ENCODE results near the gene ODC1. TPM values are rescaled to one million over a fixed set of nuclear protein-coding genes. Genes with fewer than 3 reads are reported as not detected.

The ODC1 gene
- total and polyA plus RNA-seq, 2 experiments from 2014 or later: 23.3 to 70.3 TPM

DNA sequence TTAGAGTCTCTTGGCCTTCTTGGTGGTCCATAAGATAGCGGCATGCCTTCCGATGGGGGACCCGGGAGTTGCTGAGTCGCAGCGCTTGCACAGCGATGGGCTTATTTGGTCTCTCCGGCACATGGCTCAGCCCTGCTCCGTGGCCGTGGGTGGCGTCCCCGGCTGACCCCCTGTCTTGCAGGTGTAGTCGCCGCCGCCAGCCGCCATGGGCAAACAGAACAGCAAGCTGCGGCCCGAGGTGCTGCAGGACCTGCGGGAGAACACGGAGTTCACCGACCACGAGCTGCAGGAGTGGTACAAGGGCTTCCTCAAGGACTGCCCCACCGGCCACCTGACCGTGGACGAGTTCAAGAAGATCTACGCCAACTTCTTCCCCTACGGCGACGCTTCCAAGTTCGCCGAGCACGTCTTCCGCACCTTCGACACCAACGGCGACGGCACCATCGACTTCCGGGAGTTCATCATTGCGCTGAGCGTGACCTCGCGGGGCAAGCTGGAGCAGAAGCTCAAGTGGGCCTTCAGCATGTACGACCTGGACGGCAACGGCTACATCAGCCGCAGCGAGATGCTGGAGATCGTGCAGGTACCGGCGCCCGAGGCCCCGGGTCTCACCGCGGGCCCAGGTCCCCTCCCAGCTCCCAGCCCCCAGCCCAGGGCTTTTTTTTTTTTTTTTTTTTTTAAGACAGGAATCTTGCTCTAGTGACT, 28.4 kb downstream of the ODC1 start:
- Histone ChIP-seq H3K79me2 (replicated peaks; ENCODE audit: insufficient read depth) (no peaks in the 10 kb centered on the region), H3K9me2 (ENCODE audit: insufficient read depth) (no peaks in the 10 kb centered on the region), H3K4me1 (ENCODE audit: insufficient read depth) (no peaks in the 10 kb centered on the region), H4K20me1 (replicated peaks; ENCODE audit: insufficient read depth) (no peaks in the 10 kb centered on the region), H3K4me2 (no peak overlapping the region), H3F3A (replicated peaks; ENCODE audit: low read depth) (no peaks in the 10 kb centered on the region), H3K36me3 (ENCODE audit: insufficient read depth) (no peaks in the 10 kb centered on the region), H3K4me3 (no peak overlapping the region), H3K27me3 (ENCODE audit: insufficient read depth) (no peaks in the 10 kb centered on the region), H2AFZ (no peak overlapping the region), H3K27ac (ENCODE audit: low read depth) (no peak overlapping the region)
- H3K4me3 Mint-ChIP-seq: no peak overlapping the region
- DNase-seq (ENCODE audit: low spot score): no peak
- H3K4me1 Mint-ChIP-seq: no peaks in the 10 kb centered on the region
- no peaks in the 10 kb centered on the region for H3K36me3 Mint-ChIP-seq (ENCODE audit: low read depth)
- no peaks in the 10 kb centered on the region for H3K9me3 Mint-ChIP-seq
- ATAC-seq: no peak
- peaks cover 2% of the 10 kb centered on the region for H3K27me3 Mint-ChIP-seq (ENCODE audit: insufficient read depth, low read depth, poor library complexity)
- no peak overlapping the region for H3K27ac Mint-ChIP-seq
- TF ChIP-seq EZH2phosphoT487 (IDR thresholded peaks at IDR 0.05; ENCODE audit: unreplicated experiment) (no peak), JUNB (IDR thresholded peaks at IDR 0.05; ENCODE audit: unreplicated experiment) (no peak), EZH2 (IDR thresholded peaks at IDR 0.05; ENCODE audit: low read depth, unreplicated experiment) (no peak)

DNA sequence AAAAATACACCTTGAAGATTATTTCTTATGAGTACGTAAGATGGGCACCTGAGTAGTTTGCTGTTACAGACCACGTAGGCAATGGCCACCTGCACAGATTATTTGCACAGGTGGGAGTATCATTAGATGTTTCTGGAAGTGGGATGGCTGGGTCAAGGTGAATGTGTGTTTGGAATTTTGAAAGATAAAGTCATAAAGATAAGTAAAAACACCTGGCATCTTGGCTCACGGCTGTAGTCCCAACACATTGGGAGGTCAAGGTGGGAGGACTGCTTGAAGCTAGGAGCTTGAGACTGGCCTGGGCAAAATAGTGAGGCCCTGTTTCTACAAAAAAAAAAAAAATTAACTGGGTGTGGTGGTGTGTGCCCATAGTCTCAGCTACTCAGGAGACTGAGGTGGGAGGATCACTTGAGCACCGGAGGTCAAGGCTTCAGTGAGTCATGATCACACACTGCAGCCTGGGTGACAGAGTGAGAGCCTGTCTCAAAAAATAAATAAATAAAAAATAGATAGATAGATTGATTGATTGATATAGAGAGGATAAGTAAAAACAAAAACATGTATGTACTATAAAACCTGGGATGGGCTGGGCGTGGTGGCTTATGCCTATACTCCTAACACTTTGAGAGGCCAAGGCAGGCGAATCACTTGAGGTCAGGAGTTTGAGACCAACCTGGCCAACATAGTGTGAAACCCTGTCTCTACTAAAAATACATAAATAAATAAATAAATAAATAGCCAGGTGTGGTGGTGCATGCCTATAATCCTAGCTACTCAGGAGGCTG, 30.4 kb downstream of the ODC1 start:
- Histone ChIP-seq H3K79me2 (replicated peaks; ENCODE audit: insufficient read depth) (no peaks in the 10 kb centered on the region), H3K4me2 (no peak overlapping the region), H4K20me1 (replicated peaks; ENCODE audit: insufficient read depth) (no peaks in the 10 kb centered on the region), H3K36me3 (ENCODE audit: insufficient read depth) (no peaks in the 10 kb centered on the region), H3K4me3 (no peak overlapping the region), H3K4me1 (ENCODE audit: insufficient read depth) (no peaks in the 10 kb centered on the region), H2AFZ (no peak overlapping the region), H3K27me3 (ENCODE audit: insufficient read depth) (no peaks in the 10 kb centered on the region), H3K27ac (ENCODE audit: low read depth) (no peak overlapping the region), H3K9me2 (ENCODE audit: insufficient read depth) (no peaks in the 10 kb centered on the region), H3F3A (replicated peaks; ENCODE audit: low read depth) (no peaks in the 10 kb centered on the region)
- Mint-ChIP-seq H3K4me3 (no peak overlapping the region), H3K4me1 (no peaks in the 10 kb centered on the region), H3K9me3 (no peaks in the 10 kb centered on the region), H3K36me3 (ENCODE audit: low read depth) (no peaks in the 10 kb centered on the region), H3K27ac (no peak overlapping the region), H3K27me3 (ENCODE audit: insufficient read depth, low read depth, poor library complexity) (peaks cover 4% of the 10 kb centered on the region)
- DNase-seq (ENCODE audit: low spot score): no peak
- no peak for ATAC-seq
- no peak for TF ChIP-seq EZH2phosphoT487 (IDR thresholded peaks at IDR 0.05; ENCODE audit: unreplicated experiment)
- no peak for TF ChIP-seq EZH2 (IDR thresholded peaks at IDR 0.05; ENCODE audit: low read depth, unreplicated experiment)
- TF ChIP-seq CREB1 (CRISPR knock-in tag; IDR thresholded peaks at IDR 0.05; ENCODE audit: low read depth): no peak
- TF ChIP-seq POLR2AphosphoS5 (IDR thresholded peaks at IDR 0.05; ENCODE audit: low read depth): no peak
- no peak for TF ChIP-seq NANOG (IDR thresholded peaks at IDR 0.05; ENCODE audit: borderline replicate concordance)
- TF ChIP-seq, protein P1, sequence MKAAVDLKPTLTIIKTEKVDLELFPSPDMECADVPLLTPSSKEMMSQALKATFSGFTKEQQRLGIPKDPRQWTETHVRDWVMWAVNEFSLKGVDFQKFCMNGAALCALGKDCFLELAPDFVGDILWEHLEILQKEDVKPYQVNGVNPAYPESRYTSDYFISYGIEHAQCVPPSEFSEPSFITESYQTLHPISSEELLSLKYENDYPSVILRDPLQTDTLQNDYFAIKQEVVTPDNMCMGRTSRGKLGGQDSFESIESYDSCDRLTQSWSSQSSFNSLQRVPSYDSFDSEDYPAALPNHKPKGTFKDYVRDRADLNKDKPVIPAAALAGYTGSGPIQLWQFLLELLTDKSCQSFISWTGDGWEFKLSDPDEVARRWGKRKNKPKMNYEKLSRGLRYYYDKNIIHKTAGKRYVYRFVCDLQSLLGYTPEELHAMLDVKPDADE (IDR thresholded peaks at IDR 0.05): no peak
- TF ChIP-seq, protein P2, sequence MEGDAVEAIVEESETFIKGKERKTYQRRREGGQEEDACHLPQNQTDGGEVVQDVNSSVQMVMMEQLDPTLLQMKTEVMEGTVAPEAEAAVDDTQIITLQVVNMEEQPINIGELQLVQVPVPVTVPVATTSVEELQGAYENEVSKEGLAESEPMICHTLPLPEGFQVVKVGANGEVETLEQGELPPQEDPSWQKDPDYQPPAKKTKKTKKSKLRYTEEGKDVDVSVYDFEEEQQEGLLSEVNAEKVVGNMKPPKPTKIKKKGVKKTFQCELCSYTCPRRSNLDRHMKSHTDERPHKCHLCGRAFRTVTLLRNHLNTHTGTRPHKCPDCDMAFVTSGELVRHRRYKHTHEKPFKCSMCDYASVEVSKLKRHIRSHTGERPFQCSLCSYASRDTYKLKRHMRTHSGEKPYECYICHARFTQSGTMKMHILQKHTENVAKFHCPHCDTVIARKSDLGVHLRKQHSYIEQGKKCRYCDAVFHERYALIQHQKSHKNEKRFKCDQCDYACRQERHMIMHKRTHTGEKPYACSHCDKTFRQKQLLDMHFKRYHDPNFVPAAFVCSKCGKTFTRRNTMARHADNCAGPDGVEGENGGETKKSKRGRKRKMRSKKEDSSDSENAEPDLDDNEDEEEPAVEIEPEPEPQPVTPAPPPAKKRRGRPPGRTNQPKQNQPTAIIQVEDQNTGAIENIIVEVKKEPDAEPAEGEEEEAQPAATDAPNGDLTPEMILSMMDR (conservative IDR thresholded peaks at IDR 0.05; ENCODE audit: low read depth in 2 of 2): no peak
- TF ChIP-seq, protein P3, sequence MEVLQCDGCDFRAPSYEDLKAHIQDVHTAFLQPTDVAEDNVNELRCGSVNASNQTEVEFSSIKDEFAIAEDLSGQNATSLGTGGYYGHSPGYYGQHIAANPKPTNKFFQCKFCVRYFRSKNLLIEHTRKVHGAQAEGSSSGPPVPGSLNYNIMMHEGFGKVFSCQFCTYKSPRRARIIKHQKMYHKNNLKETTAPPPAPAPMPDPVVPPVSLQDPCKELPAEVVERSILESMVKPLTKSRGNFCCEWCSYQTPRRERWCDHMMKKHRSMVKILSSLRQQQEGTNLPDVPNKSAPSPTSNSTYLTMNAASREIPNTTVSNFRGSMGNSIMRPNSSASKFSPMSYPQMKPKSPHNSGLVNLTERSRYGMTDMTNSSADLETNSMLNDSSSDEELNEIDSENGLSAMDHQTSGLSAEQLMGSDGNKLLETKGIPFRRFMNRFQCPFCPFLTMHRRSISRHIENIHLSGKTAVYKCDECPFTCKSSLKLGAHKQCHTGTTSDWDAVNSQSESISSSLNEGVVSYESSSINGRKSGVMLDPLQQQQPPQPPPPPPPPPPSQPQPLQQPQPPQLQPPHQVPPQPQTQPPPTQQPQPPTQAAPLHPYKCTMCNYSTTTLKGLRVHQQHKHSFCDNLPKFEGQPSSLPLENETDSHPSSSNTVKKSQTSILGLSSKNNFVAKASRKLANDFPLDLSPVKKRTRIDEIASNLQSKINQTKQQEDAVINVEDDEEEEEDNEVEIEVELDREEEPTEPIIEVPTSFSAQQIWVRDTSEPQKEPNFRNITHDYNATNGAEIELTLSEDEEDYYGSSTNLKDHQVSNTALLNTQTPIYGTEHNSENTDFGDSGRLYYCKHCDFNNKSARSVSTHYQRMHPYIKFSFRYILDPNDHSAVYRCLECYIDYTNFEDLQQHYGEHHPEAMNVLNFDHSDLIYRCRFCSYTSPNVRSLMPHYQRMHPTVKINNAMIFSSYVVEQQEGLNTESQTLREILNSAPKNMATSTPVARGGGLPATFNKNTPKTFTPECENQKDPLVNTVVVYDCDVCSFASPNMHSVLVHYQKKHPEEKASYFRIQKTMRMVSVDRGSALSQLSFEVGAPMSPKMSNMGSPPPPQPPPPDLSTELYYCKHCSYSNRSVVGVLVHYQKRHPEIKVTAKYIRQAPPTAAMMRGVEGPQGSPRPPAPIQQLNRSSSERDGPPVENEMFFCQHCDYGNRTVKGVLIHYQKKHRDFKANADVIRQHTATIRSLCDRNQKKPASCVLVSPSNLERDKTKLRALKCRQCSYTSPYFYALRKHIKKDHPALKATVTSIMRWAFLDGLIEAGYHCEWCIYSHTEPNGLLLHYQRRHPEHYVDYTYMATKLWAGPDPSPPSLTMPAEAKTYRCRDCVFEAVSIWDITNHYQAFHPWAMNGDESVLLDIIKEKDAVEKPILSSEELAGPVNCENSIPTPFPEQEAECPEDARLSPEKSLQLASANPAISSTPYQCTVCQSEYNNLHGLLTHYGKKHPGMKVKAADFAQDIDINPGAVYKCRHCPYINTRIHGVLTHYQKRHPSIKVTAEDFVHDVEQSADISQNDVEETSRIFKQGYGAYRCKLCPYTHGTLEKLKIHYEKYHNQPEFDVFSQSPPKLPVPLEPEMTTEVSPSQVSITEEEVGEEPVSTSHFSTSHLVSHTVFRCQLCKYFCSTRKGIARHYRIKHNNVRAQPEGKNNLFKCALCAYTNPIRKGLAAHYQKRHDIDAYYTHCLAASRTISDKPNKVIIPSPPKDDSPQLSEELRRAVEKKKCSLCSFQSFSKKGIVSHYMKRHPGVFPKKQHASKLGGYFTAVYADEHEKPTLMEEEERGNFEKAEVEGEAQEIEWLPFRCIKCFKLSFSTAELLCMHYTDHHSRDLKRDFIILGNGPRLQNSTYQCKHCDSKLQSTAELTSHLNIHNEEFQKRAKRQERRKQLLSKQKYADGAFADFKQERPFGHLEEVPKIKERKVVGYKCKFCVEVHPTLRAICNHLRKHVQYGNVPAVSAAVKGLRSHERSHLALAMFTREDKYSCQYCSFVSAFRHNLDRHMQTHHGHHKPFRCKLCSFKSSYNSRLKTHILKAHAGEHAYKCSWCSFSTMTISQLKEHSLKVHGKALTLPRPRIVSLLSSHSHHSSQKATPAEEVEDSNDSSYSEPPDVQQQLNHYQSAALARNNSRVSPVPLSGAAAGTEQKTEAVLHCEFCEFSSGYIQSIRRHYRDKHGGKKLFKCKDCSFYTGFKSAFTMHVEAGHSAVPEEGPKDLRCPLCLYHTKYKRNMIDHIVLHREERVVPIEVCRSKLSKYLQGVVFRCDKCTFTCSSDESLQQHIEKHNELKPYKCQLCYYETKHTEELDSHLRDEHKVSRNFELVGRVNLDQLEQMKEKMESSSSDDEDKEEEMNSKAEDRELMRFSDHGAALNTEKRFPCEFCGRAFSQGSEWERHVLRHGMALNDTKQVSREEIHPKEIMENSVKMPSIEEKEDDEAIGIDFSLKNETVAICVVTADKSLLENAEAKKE (CRISPR knock-in tag; IDR thresholded peaks at IDR 0.05): no peak
